Activated naive CD4-positive, alpha-beta T cell treated with anti-CD3 and anti-CD28 coated beads, Interleukin-2, amount 50 U/mL, for 16 hours (primary cell): ENCODE measurements around the gene RNF212B.
A peak's percentile ranks its signal among the peaks of the same experiment; 100 is the strongest.

ENCODE experiments used
- DNase-seq: peaks from one replicate; pipeline ENCODE4 v3.0.0-alpha.2; 2020

Gene RNF212B

GRCh38 chr14:23321572-23322547 lies 84.1 kb downstream of the RNF212B start:
- peak; percentile 64 for DNase-seq
